SK-N-SH (cell line): ENCODE results near the gene NEUROD6. TPM values are rescaled to one million over a fixed set of nuclear protein-coding genes. Genes with fewer than 3 reads are reported as not detected.

Experiments used
- CTCF ChIA-PET: fragments of 300-600, 350-600 bp; formaldehyde crosslinking; extraction: SDS; loops from one replicate; lab custom pipeline; 2021; lab: Yijun Ruan, JAX
- POLR2A ChIA-PET: fragments of 350-600 bp; sonication (Branson Sonifier 250); formaldehyde crosslinking; extraction: SDS; loops from one replicate; lab custom pipeline; 2020; ENCODE audit warnings: antibody characterized with exemption, inconsistent platforms; lab: Yijun Ruan, JAX
- DNase-seq: peaks from one replicate; pipeline ENCODE4 v3.0.0; 2012
- H2AFZ ChIP-seq: fragments of 200-600 bp; sonication (generic); 2 replicates; pipeline ENCODE4 v1.8.1; 2016; ENCODE audit warnings: antibody characterized with exemption, mild to moderate bottlenecking, low read depth
- H3F3A ChIP-seq: fragments of 200-600 bp; sonication (generic); replicated peaks from 2 replicates; pipeline ENCODE3; 2016; ENCODE audit warnings: antibody characterized with exemption, mild to moderate bottlenecking; ENCODE audit not compliant: insufficient read depth
- H3K27ac ChIP-seq, 2 experiments: fragments of 200-500 bp in 1 of 2; fragments of 200-600 bp in 1 of 2; sonication (Bioruptor generic) in 1 of 2; sonication (generic), shearing (Covaris generic) in 1 of 2; 2 replicates each; pipeline versions ENCODE4 v1.5.1 to v1.6.1; 2014 to 2016; ENCODE audit warnings: low read depth in 2 of 2, inconsistent platforms in 1 of 2, low read length in 1 of 2, mild to moderate bottlenecking in 1 of 2, mixed read lengths in 1 of 2
- H3K27me3 ChIP-seq: fragments of 200-600 bp; sonication (generic), shearing (Covaris generic); 2 replicates; pipeline ENCODE4 v1.6.1; 2016; ENCODE audit warnings: mixed run types; ENCODE audit not compliant: insufficient read depth
- H3K36me3 ChIP-seq, 2 experiments: fragments of 200-500 bp in 1 of 2; fragments of 200-600 bp in 1 of 2; sonication (Bioruptor generic) in 1 of 2; sonication (generic) in 1 of 2; replicated peaks in 1 of 2; 2 replicates each; pipeline versions ENCODE3 to v1.5.1; 2014 to 2016; ENCODE audit warnings: low read length in 1 of 2, mild to moderate bottlenecking in 1 of 2; ENCODE audit not compliant: insufficient read depth in 2 of 2, control insufficient read depth in 1 of 2
- H3K4me1 ChIP-seq, 2 experiments: fragments of 200-500 bp in 1 of 2; fragments of 200-600 bp in 1 of 2; sonication (Bioruptor generic) in 1 of 2; sonication (generic), shearing (Covaris generic) in 1 of 2; 2 replicates each; pipeline versions ENCODE4 v1.5.1 to v1.6.1; 2014 to 2016; ENCODE audit warnings: low read depth in 1 of 2, low read length in 1 of 2, mixed run types in 1 of 2; ENCODE audit not compliant: insufficient read depth in 2 of 2, control insufficient read depth in 1 of 2
- H3K4me2 ChIP-seq: fragments of 200-600 bp; sonication (generic), shearing (Covaris generic); 2 replicates; pipeline ENCODE4 v1.6.1; 2017; ENCODE audit warnings: mixed run types
- H3K4me3 ChIP-seq, 2 experiments: fragments of 200-500 bp in 1 of 2; fragments of 200-600 bp in 1 of 2; sonication (Bioruptor generic) in 1 of 2; sonication (generic), shearing (Covaris generic) in 1 of 2; 2 replicates each; pipeline versions ENCODE4 v1.5.1 to v1.8.1; 2014 to 2016; ENCODE audit warnings: low read depth in 2 of 2, inconsistent platforms in 1 of 2, low read length in 1 of 2, mild to moderate bottlenecking in 1 of 2, mixed read lengths in 1 of 2, moderate library complexity in 1 of 2
- H3K79me2 ChIP-seq: fragments of 200-600 bp; sonication (generic); 2 replicates; pipeline ENCODE4 v1.8.1; 2017; ENCODE audit warnings: mild to moderate bottlenecking; ENCODE audit not compliant: insufficient read depth
- H3K9ac ChIP-seq: fragments of 200-600 bp; sonication (generic); 2 replicates; pipeline ENCODE4 v1.6.1; 2017; ENCODE audit warnings: mixed run types
- H3K9me2 ChIP-seq: fragments of 200-600 bp; sonication (generic); 2 replicates; pipeline ENCODE4 v1.6.1; 2017; ENCODE audit warnings: mixed run types
- H3K9me3 ChIP-seq: fragments of 200-600 bp; sonication (generic); 2 replicates; pipeline ENCODE4 v1.6.1; 2017; ENCODE audit warnings: mixed run types, mild to moderate bottlenecking, moderate library complexity
- H4K20me1 ChIP-seq: fragments of 200-600 bp; sonication (generic); 2 replicates; pipeline ENCODE4 v1.6.1; 2017; ENCODE audit warnings: mild to moderate bottlenecking, mixed run types; ENCODE audit not compliant: insufficient read depth
- CHD2 ChIP-seq: fragments of 150-350 bp; IDR thresholded peaks from 2 replicates; pipeline ENCODE4 v1.6.1; 2018; ENCODE audit warnings: low read length; ENCODE audit not compliant: partially characterized antibody
- CTCF ChIP-seq: fragments of 200-600 bp; sonication (generic); IDR thresholded peaks from 2 replicates; pipeline ENCODE4 v1.6.1; 2017; ENCODE audit warnings: antibody characterized with exemption, mild to moderate bottlenecking, moderate library complexity
- EZH2phosphoT487 ChIP-seq: fragments of 200-600 bp; sonication (generic); IDR thresholded peaks from 2 replicates; pipeline ENCODE4 v1.6.1; 2017; ENCODE audit warnings: low read depth, mixed run types, mild to moderate bottlenecking, antibody characterized with exemption, moderate library complexity, borderline replicate concordance
- FOSL2 ChIP-seq: IDR thresholded peaks from 2 replicates; pipeline ENCODE4 v1.4.0; 2012; ENCODE audit warnings: low read depth, mild to moderate bottlenecking, moderate library complexity, borderline replicate concordance
- FOXJ3 ChIP-seq: sonication (generic); formaldehyde crosslinking; IDR thresholded peaks from 2 replicates; pipeline ENCODE4 v1.5.1; 2020; ENCODE audit warnings: mild to moderate bottlenecking, missing genetic modification reagents
- GABPA ChIP-seq: IDR thresholded peaks from 2 replicates; pipeline ENCODE4 v1.4.0; 2012; ENCODE audit warnings: low read depth, mild to moderate bottlenecking
- GATA2 ChIP-seq: sonication (generic); formaldehyde crosslinking; IDR thresholded peaks from 2 replicates; pipeline ENCODE4 v1.5.0; 2020; ENCODE audit warnings: mild to moderate bottlenecking, missing genetic modification reagents
- MXI1 ChIP-seq: IDR thresholded peaks from 2 replicates; pipeline ENCODE4 v1.6.1; 2012; ENCODE audit warnings: mild to moderate bottlenecking, low read depth, low read length, improper control_type of control experiment
- NRF1 ChIP-seq: IDR thresholded peaks from 2 replicates; pipeline ENCODE4 v1.6.1; 2012; ENCODE audit warnings: low read depth, mild to moderate bottlenecking, low read length
- POLR2AphosphoS5 ChIP-seq: IDR thresholded peaks from 2 replicates; pipeline ENCODE4 v1.6.1; 2012; ENCODE audit warnings: low read depth, low read length
- REST ChIP-seq: IDR thresholded peaks from 2 replicates; pipeline ENCODE4 v1.6.1; 2012; ENCODE audit warnings: mild to moderate bottlenecking, low read depth, low read length, moderate library complexity
- RFX5 ChIP-seq: IDR thresholded peaks from 2 replicates; pipeline ENCODE4 v1.6.1; 2012; ENCODE audit warnings: mild to moderate bottlenecking, improper control_type of control experiment, low read length
- RXRA ChIP-seq: IDR thresholded peaks from 2 replicates; pipeline ENCODE4 v1.4.0; 2012; ENCODE audit warnings: low read depth, mild to moderate bottlenecking, borderline replicate concordance
- SIN3A ChIP-seq: IDR thresholded peaks from 2 replicates; pipeline ENCODE4 v1.6.1; 2012; ENCODE audit warnings: low read depth, mild to moderate bottlenecking, low read length, moderate library complexity, borderline replicate concordance
- SMC3 ChIP-seq: IDR thresholded peaks from 2 replicates; pipeline ENCODE4 v1.6.1; 2012; ENCODE audit warnings: low read depth, low read length, improper control_type of control experiment
- TAF1 ChIP-seq: IDR thresholded peaks from 2 replicates; pipeline ENCODE4 v1.6.1; 2012; ENCODE audit warnings: low read depth, mild to moderate bottlenecking, low read length, moderate library complexity, borderline replicate concordance
- YY1 ChIP-seq: IDR thresholded peaks from 2 replicates; pipeline ENCODE4 v1.4.0; 2012; ENCODE audit warnings: low read depth, mild to moderate bottlenecking
- WGBS: methylation state at CpG from one replicate; pipeline ENCODE4 v1.1.6; 2017; ENCODE audit warnings: low lambda C conversion rate; 5-methylcytosine and 5-hydroxymethylcytosine counted together
- polyA plus RNA-seq, 3 experiments: library from polyadenylated mRNA; depleted of rRNA; stranded (reverse); fragments of >200 nt; gene quantifications; 2 replicates each; pipeline ENCODE4 v1.2.3, GENCODE V29; 2012
- TF ChIP-seq, protein P1 (sequence below): IDR thresholded peaks from 2 replicates; pipeline ENCODE4; 2012

NEUROD6 gene
- polyA plus RNA-seq, 1 of the 3 experiments (the other 2 are of a cell fraction): not detected

- H4K20me1 ChIP-seq: no peaks in the 10 kb centered on the region
- H3K36me3 ChIP-seq: no peaks in the 10 kb centered on the region
- H3K27ac ChIP-seq: no peak overlapping the region
- H3K4me2 ChIP-seq: no peak overlapping the region
- TF ChIP-seq RXRA (no peak), MXI1 (no peak), CTCF (no peak), POLR2AphosphoS5 (no peak), EZH2phosphoT487 (no peak), SMC3 (no peak), SIN3A (no peak), FOXJ3 (CRISPR knock-in tag) (no peak), GATA2 (no peak), YY1 (no peak), FOSL2 (no peak), GABPA (no peak), REST (no peak), NRF1 (no peak), TAF1 (no peak), RFX5 (no peak), CHD2 (no peak)
- TF ChIP-seq, protein P1, sequence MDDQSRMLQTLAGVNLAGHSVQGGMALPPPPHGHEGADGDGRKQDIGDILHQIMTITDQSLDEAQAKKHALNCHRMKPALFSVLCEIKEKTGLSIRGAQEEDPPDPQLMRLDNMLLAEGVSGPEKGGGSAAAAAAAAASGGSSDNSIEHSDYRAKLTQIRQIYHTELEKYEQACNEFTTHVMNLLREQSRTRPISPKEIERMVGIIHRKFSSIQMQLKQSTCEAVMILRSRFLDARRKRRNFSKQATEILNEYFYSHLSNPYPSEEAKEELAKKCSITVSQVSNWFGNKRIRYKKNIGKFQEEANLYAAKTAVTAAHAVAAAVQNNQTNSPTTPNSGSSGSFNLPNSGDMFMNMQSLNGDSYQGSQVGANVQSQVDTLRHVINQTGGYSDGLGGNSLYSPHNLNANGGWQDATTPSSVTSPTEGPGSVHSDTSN: no peak
- no peaks in the 10 kb centered on the region; a peak in 1 of 4 replicates for H3K4me1 ChIP-seq
- H3K9ac ChIP-seq: no peak overlapping the region
- ChIA-PET CTCF (interaction anchor here (0.9 to 1.7 kb wide), 4 partner anchors 19 to 207 kb away, joined by 3 to 6 read pairs (median 4); no protein-coding TSS in a partner anchor), POLR2A (no interaction called here)
- H3K4me3 ChIP-seq: no peak overlapping the region
- WGBS: 0% methylated on average over 5 of the region's 5 CpGs
- DNase-seq: no peak
- no peaks in the 10 kb centered on the region for H3K9me3 ChIP-seq
- no peak overlapping the region for H2AFZ ChIP-seq
- no peaks in the 10 kb centered on the region for H3K79me2 ChIP-seq
- no peaks in the 10 kb centered on the region for H3K9me2 ChIP-seq
- no peaks in the 10 kb centered on the region for H3F3A ChIP-seq
- H3K27me3 ChIP-seq: peaks cover 27% of the 10 kb centered on the region
Measured at GRCh38 chr7:31341141-31341540, 615 bp upstream of the NEUROD6 start.
